Activated gamma-delta T cell treated with anti-CD3 and anti-CD28 coated beads, Interleukin-2, amount 50 U/mL, for 16 hours (primary cell): ENCODE measurements around the gene ZNF79.
"Not testable (repeated sequence)": the region's sequence is repeated elsewhere in the genome, so short reads cannot be mapped to it uniquely, and the experiment has no call there.

ENCODE experiments used
- DNase-seq: peaks from one replicate; pipeline ENCODE4 v3.0.0-alpha.2; 2020; ENCODE audit warnings: low read depth

The ZNF79 gene

DNA sequence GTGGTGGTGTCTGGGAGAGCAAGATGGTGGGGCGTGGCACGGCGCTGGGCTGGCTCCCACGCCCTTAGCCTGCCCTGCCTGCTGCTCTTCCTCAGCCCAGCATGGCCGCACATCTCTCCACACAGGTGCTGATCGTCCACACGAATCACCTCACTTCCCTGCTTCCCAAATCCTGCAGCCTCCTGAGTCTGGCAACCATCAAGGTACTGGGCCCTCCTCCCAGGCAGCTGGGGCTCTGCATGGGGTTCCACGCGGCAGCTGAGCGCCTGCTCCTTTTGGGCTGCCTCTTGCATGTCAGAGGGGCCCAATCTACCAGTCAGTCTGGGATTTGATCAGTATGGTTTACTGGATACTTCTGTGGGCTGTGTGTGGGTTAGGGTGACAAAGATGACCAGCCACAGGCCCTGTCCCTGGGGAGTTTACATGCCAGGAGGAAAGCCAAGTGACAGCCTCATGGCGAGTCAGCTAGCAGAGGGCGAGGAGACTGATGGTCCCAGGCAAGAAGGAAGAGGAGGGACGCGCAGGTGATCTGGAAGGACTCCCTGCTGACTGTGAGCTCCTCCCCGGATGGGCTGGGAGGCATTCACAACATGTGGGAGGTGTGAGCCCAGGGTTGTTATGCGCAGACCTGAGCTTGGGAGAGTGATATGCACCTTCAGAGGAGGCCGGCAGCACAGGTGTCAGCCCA lies 33.2 kb downstream of the ZNF79 start:
- no peak for DNase-seq

DNA sequence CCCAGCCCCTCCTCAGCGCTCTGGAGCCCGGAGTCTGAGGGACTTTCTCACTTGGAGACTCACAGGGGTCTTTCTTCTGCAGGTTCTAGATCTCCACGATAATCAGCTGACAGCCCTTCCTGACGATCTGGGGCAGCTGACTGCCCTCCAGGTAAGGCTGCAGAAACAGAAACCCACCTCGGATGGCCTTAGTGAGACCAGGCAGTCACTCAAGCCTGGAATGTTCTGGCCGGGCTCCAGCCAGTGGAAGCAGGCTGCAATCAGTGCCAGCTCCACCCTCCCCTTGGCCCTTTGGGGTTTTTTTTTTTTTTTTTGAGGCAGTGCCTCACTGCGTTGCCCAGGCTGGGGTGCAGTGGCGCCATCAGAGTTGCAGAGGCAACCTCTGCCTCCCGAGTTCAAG lies 34.7 kb downstream of the ZNF79 start:
- no peak for DNase-seq

DNA sequence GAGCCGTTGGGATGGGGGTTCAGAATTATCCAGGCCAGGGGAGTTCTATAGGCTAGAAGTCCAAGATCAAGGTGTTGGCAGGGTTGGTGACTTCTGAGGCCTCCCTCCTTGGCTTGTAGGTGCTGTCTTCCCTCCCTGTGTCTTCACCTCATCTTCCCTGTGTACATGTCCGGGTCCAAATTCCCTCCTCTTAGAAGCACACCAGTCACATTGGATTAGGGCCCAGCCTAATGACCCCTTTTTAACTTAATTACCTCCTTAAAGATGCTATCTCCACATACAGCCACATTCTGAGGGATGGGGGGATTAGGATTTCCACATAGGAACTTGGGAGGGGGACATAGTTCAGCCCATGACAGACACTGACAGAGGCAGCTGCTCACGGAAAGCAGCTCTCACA lies 39.2 kb downstream of the ZNF79 start:
- DNase-seq = no peak

DNA sequence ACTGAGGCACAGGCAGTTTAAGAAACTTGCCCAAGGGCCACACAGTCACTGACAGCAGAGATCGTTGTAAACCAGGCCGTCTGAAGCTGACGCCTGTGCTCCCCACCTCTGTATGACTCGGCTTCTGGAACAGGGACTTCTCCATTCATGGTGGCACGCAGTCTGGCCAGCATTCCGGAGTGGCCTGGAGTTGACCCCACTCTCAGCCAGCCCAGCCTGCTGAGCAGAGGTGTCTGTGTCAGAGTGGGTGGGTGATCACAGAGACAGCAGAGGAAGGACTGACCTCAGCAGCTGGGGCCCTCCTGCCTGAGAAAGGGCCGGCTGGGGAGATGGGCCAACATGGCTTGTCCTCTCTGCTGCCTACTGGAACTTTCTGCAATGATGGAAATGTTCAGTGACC lies 39.7 kb downstream of the ZNF79 start:
- DNase-seq = no peak

DNA sequence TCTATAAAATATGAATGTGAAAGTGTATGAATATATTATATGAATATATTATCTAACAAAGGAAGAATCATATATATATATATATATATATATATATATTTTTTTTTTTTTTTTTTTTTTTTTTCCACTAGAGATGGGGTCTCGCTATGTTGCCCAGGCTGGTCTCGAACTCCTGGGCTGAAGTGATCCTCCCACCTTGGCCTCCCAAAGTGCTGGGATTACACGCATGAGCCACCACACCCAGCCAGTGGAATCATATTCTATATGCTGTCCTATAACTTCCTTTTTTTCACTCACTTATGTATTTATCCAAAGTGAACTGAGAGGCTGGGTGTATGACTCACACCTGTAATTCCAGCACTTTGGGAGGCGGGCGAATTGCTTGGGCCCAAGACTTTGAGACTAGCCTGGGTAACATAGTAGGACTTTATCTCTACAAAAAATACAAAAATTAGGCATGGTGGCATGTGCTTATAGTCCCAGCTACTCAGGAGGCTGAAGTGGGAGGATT lies 42.3 kb downstream of the ZNF79 start:
- DNase-seq = not testable (repeated sequence)

DNA sequence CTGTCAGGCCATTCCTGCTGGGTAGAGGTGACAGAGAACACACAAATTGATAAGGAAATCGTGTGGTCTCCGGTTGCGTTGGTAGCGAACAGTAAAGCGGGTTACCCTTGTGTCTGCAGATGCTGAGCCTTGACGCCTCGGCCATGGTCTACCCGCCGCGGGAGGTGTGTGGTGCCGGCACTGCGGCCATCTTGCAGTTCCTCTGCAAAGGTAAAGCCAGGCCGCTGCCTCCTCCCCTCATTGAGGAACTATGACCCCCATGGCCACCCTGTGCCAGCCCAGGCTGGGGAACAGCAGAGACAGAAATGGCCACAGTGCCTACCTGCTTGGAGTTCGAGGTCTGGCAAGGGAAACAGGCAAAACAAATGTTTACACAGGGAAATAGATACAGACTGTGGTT lies 43.4 kb downstream of the ZNF79 start:
- no peak for DNase-seq

DNA sequence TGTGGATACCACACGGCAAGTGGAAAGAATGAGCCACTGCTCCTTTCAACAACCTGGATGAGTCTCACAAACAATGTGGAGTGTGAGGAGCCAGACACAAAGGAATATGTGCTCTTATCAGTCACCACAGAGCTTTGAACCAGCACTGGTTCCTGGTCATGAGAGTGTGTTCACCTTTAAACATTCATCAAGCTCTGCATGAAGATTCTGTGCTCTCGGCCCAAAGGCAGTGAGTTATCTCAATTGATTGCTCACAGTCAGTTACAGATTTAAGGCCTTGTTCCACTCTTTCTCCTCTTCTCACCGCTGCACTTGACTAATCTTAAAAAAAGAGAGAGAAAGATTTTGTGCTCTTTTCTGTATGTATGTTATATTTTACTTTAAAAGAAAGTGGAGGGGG lies 46.5 kb downstream of the ZNF79 start:
- DNase-seq = no peak

DNA sequence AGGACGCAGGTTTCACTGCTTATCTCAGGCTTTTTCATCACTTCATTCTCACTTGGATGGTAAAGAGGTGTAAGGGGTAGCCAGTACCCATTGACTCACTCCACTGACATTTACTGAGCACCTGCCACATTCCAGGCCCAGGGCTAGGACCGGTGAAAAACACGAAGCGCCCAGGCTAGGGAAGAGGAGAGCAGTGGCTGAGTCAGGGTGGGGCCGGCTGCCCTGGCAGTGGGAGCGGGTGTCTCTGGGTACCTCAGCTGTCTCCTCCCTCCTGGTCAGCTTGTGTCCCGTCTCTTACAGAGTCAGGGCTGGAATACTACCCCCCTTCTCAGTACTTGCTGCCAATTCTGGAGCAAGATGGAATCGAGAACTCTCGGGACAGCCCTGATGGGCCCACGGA lies 49.3 kb downstream of the ZNF79 start:
- DNase-seq = no peak

DNA sequence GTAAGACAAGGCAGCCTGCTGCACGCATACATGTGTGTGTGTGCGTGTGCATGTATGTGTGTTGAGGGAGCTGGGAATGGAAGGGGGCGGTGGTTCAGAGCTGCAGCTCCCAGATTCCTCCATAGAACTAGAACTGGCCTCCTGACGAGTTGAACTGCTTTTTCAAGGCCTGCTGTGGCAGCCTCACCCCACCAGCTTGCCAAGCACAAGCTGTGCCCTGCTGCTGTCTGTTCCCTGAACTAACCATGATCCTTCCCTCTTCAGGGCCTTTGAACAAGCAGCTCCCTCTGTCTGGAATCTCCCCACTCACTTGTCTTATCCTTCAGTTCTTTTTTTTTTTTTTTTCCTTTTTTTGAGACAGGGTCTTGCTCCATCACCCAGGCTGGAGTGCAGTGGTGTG lies 49.8 kb downstream of the ZNF79 start:
- no peak for DNase-seq

DNA sequence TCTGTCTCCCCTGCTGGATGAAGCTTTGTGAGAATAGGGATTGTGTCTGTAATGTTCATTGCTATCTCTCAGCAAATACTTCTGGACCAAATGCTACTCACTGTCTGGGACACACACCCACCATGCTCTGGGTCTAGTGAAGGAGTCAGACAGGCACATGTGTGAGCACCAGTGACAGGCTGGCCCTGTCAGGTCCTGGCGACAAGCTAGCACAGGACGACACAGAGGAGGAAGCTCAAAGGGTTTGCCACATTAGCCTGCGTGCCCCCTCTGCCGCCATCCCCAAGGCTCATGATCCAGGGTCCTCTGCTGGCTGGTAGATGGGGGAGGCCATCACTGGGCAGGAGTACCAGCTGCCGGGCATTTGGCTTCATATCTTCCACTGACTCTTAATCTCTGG lies 50.4 kb downstream of the ZNF79 start:
- no peak for DNase-seq

DNA sequence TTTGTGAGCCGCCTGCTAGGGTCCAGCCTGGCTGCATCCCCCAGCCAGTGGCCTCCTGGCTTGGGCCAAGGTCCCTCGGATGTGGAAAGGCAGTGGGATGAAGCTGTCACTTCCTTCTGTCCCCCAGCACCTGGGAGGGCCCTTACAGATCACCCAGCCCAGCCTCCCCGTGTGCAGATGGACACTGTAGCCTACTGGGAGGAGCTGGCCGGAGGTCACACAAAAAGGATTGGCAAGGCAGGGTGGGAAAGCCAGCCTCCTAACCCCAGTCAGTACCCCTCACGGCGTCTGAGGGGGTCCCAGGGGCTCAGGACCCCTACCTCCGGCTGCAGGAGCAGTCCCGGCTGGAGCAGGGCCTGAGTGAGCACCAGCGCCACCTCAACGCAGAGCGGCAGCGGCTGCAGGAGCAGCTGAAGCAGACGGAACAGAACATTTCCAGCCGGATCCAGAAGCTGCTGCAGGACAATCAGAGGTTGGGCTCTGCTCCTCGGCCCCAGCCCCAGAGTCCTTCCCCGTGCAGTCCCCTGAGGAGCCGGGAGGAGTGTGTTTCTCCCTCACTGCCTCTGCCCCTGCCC lies 55.4 kb downstream of the ZNF79 start:
- DNase-seq = no peak

DNA sequence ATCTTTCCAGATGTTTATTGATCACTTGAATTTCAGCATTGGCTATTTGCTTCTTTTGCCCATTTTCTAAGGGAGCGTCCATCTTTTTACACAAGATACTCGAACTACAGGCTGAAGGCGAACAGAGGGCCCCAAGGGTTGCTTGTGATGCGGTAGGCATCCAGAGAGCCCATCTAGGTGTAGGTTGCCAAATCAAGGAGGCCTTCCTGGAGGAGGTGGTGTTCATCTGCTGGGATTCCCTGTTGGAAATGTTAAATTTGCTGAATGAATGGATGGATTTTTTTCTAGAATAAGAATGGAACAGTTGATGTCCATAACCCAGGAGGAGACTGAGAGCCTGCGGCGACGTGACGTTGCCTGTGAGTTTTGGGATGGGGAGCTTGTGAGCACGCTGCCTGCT lies 58.5 kb downstream of the ZNF79 start:
- no peak for DNase-seq

DNA sequence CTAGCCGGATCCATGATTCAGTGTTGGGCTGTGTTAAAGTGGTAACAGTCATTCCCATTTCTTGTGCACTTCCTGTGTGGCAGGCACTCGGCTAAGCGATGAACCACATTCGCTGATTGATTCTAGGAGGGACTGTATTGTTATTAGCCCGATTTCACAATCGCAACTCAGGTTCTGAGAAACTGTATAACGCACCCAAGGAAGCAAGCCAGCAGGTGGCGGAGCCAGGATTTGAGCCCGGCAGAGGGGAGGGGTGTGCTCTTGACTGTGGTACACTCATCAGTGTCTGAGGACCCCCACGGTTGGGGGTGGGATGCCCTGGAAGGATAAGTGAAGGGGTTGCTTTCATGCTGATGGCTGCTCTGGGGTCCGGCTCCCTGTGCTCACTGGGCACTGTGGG lies 61.8 kb downstream of the ZNF79 start:
- DNase-seq = no peak

DNA sequence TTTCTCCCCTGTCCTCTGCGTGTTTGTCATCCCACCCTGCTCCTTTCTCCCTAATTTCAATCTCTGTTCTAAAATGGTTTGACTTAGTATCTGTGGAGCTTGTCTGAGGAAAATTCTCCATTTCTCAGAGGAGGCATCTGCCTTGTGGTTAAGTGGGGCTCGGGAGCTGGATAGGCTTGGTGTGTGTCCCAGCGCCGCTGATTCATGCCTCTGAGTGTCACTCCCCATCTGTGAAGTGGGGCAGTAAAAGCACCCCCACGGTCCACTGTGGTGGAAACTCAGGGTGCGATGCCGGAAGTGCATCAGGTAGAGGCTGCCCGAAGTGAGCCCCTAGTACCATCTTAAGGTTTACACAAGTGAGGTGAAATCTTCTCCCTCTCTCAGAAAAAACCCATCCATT lies 64.8 kb downstream of the ZNF79 start:
- no peak for DNase-seq

DNA sequence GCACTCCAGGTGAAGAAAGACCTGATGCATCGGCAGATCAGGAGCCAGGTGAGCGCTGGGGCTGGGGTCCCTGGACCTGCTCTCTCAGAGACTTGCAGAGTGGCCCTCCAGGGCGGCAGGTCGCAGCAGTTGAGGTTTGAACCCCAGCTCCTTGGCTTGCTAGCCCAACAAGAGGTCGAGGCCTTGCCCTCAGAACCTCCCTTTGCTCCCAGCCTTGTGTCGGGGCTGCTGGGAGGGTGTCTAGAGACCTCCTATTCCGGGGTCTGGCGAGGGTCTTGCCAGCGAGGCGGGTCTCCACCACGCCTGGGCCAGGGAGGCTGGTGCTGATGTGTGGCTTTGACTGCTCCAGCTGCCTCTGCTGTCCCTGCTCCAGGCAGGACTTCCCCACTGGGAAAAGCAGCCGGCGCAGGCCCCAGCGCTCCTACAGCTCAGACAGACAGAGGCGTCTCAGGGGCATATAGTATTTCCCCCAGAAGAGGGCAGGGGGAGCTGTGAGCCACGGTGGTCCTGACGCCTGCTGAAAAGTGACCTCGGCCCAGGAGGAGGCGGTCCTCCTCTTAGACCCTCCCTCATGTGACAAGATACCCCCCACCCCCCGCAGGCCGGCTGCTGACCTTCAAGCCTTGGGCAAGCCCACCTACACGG lies 65.4 kb downstream of the ZNF79 start:
- DNase-seq = no peak

DNA sequence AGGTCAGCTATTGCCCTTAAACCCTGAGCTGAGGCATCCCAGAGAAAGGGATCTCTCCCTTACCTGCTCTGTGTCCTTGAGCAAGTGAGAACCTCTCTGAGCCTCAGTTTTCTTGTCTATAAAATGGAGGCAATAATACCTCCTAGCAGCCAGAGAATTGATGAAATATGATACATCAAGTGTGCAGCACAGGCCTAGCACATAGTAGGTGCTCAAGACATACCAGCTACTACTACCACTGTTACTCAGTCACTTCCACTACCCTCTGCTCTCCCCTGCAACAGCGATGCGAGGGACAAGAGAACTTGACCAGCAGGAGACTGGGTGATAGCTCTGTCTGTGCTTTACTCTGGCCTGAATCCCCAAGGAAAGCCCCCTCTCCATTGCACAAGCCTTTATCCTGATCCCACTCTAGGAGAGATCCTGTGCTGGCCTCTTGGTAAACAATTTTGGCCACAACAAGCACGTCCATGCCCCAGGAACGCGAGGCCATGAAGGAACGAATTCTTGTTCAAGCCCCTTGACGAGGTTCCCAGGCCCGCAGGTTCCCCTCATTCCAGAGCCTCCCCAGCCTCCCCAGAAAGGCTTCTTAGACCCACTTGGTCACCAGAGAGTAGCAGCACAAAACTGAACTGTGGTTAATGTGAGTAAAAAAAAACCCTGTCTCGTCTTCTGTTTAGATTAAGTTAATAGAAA lies 66.5 kb downstream of the ZNF79 start:
- no peak for DNase-seq

DNA sequence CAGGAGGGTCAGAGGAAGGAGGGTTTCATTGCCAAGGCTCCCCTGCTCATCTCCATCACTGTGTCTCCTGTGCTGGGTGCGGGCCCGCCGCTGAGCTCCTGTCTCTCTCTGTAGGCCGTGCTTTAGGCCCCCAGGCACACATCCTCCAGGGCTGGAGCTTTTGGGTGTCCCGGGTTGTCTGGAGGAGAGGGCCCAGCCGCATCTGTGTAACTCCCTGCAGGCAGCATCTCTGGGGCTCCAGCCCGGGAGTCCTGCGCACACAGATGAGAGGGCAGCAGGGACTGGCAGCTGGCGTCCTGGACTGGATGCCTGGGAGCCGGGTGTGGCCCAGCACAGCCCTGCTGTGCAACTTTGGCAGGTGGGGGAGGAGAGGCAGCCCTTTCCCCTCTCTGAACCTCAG lies 67.3 kb downstream of the ZNF79 start:
- DNase-seq = no peak

DNA sequence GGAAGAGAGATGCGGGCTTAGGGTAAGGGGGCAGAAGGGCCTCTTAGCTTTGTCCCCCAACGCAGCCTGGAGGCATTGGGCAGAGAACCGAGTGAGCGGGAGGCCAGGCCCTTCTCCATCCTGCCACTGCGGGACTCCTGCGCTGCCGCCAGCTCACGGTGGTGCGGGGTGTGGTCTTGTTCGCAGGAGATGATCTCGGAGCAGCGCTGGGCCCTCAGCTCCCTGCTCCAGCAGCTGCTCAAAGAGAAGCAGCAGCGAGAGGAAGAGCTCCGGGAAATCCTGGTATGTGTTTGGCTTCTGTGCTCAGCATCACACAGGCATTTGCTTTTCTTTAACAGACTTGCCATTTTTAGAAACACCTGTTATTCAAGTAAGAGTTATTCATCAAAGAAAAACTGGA lies 68.4 kb downstream of the ZNF79 start:
- DNase-seq = no peak

DNA sequence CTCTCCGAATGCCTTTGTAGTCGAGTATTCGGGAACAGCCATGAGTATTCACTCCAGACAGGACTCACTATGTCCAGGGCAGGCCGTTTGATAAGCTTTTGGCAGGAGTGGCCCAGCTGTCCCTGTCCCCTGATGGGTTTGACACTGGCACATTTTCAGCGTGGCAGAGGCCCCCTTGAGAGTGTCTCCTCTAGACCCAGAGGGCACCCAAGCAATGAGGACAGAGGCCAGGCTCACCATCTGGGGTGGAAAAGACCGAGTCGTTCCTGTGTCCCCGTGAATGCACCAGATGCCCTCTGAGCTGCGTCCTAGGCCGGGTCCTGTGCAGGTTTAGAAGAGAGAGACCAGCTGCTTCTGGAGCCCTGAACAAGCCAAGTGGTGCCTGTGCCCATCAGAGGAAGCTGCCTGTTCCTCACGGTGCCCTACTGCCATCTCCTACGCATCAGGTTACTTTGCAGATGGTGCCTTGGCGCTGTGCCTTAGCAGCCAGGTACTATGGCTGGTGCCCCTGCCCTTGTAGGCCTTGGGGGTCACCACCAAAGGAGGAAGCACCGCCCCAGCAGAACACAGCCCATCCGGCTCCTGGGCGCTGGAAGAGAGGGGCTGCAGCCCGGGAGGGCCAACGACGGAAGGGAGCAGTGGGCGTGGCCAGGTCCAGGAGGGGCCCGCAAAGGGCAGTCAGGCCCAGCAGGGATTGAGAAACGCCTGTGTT lies 69.6 kb downstream of the ZNF79 start:
- no peak for DNase-seq

DNA sequence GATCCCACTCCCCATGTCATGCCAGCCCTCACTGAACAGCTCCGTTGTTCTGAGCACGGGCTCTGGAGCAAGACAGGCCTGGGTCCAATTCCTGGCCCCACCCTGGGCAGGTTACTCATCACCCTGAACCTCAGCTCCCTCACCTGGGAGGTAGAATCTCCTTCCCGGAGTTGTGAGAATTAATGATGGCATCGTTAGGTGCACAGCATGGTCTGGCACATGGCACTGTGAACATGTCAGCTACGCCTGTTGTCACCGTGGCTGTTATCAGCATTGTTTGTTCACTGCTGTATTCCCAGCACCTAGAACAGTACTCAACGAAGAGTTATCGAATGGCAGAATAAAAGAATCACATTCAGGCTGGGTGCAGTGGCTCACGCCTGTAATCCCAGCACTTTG lies 70.1 kb downstream of the ZNF79 start:
- DNase-seq = no peak
